ENCODE results near the gene TCF7L1.
"Not testable (repeated sequence)": the region's sequence is repeated elsewhere in the genome, so short reads cannot be mapped to it uniquely, and the experiment has no call there.

The TCF7L1 gene

GRCh38 chr2:85308201-85308600, 175.0 kb downstream of the TCF7L1 start:
- no peak for DNase-seq (ENCODE audit: extremely low read depth, low read depth)
- no peak for TF ChIP-seq CTCF (IDR thresholded peaks at IDR 0.05; ENCODE audit: low read depth, low read length)

- no peak for DNase-seq (ENCODE audit: extremely low read depth, low read depth)
- TF ChIP-seq CTCF (IDR thresholded peaks at IDR 0.05; ENCODE audit: low read depth, low read length) = no peak
These were observed 175.8 kb downstream of the TCF7L1 start for GRCh38 chr2:85308896-85309555.

GRCh38 chr2:85309699-85310321, 176.6 kb downstream of the TCF7L1 start:
- TF ChIP-seq CTCF (IDR thresholded peaks at IDR 0.05; ENCODE audit: low read depth, low read length) = no peak
- no peak for DNase-seq (ENCODE audit: extremely low read depth, low read depth)

GRCh38 chr2:85310330-85310729, 177.1 kb downstream of the TCF7L1 start:
- DNase-seq (ENCODE audit: extremely low read depth, low read depth) = no peak
- TF ChIP-seq CTCF (IDR thresholded peaks at IDR 0.05; ENCODE audit: low read depth, low read length) = no peak

GRCh38 chr2:85312404-85312803, 179.2 kb downstream of the TCF7L1 start:
- peak; percentile 52 for DNase-seq (ENCODE audit: extremely low read depth, low read depth)
- no peak for TF ChIP-seq CTCF (IDR thresholded peaks at IDR 0.05; ENCODE audit: low read depth, low read length)

- TF ChIP-seq CTCF (IDR thresholded peaks at IDR 0.05; ENCODE audit: low read depth, low read length) = no peak
- DNase-seq (ENCODE audit: extremely low read depth, low read depth) = no peak
These were observed 181.7 kb downstream of the TCF7L1 start for GRCh38 chr2:85314884-85315242.

- DNase-seq (ENCODE audit: extremely low read depth, low read depth) = not testable (repeated sequence)
These were observed 182.7 kb downstream of the TCF7L1 start for GRCh38 chr2:85315921-85316320.
